HEK293T (cell line): ENCODE results near the gene SDR39U1.

ENCODE experiments used
- ARNT ChIP-seq: fragments of 450-650 bp; IDR thresholded peaks from 2 replicates; pipeline ENCODE4 v1.6.1; 2017; ENCODE audit warnings: mild to moderate bottlenecking
- L3MBTL2 ChIP-seq: fragments of 450-650 bp; conservative IDR thresholded peaks from 2 replicates; pipeline ENCODE4 v1.6.1; 2016; ENCODE audit warnings: mild to moderate bottlenecking

- no peak for TF ChIP-seq ARNT
- TF ChIP-seq L3MBTL2: no peak
These were observed 6.1 kb downstream of the SDR39U1 start for GRCh38 chr14:24436355-24437019.
